ENCODE data around the gene ERFE.

The ERFE gene

DNA sequence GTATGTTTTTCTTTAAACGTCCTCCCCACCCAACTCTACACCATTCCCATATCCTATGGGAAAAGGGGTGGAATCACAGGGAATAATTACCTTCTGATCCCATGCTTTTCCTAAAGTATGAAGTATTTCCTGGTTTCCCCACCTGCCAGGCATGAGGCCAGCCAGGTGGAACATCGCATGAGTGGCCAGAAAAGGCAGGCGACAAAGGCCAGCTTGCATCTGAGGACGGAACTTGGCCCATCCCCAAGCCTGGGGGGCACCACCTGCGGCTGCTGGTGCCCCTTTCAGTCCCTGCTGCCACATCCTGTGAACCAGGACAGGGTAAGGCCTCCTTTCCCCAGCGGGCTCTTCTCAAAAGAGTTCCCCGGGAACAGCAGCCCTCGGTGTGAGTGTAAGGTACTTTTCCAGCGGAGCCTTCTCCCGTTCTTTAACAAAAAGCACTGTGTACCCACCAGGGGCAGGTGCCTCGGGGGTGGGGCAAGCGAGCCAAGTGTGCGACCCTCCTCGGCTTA is 1.2 kb upstream of the ERFE start:
- DNase-seq, result no peak

DNA sequence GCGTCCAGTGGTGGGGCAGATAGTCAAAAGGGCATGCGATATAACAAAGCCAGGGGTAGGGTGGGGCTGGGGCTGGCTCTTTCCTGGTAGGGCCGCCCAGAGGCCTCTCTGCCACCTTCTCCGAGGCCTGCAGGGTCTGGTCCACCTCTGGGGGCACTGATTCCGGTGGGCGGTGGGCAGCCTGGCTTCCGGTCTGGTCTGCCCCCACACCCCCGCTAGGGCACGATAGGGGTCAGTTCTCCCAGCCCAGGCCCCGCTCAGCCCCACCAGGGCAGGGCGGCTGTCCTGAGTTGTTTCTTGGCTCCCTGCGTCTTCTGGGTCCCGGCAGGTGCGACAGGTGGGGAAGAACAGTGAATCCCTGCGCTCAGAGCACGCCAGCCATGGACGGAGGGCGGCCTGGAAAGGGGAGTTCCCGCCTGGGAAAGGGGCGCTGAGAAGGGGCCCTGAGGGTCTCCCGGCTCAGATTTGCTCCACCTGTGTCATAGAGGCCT is 707 bp upstream of the ERFE start:
- DNase-seq, result no peak

DNA sequence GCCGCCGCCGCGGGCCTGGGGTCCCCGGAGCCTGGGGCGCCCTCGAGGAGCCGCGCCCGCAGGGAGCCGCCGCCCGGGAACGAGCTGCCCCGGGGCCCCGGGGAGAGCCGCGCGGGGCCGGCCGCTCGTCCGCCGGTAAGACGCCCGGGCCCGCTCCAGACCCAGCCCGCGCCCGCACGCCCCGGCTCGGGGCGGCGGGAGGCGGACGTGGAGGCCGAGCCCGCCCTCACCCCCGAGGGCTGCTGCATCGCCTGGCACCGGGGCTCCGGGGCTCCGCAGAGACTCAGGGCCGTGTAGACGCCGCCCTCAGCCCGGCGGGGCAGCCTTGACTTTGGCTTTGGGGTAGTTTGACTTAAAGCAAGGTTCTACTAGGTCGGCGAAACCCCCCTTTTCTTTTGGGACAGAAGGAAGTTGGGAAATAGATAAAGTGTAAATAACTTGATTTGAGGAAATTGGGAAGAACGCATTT is 335 bp downstream of the ERFE start:
- no peak for DNase-seq

DNA sequence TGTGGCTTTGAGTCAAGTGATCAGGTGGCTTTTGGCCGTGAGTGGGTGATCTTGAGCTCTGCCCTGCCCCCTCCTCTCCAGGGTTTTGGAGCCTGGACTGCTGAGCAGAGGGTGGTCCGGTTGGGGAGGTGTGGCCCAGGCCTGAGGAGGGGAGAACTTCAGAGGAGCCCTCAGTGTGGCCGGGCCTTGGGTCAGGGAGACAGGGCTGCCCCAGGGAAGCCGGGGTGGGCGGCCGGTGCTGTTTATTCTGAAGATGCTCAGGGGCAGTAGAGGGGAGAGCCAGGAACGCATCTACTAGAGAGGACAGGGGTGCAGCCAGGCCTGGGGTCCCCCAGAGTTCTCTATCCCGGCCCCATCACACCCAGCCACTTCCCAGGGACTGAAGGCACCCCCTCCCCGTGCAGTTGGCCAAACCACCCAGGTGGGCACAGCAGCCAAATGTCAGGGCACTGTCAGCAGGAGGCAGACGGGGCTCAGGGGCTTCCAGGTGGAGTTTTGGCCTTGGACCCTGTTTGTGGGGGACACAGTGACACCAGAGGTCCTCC is 963 bp downstream of the ERFE start:
- no peak for DNase-seq

DNA sequence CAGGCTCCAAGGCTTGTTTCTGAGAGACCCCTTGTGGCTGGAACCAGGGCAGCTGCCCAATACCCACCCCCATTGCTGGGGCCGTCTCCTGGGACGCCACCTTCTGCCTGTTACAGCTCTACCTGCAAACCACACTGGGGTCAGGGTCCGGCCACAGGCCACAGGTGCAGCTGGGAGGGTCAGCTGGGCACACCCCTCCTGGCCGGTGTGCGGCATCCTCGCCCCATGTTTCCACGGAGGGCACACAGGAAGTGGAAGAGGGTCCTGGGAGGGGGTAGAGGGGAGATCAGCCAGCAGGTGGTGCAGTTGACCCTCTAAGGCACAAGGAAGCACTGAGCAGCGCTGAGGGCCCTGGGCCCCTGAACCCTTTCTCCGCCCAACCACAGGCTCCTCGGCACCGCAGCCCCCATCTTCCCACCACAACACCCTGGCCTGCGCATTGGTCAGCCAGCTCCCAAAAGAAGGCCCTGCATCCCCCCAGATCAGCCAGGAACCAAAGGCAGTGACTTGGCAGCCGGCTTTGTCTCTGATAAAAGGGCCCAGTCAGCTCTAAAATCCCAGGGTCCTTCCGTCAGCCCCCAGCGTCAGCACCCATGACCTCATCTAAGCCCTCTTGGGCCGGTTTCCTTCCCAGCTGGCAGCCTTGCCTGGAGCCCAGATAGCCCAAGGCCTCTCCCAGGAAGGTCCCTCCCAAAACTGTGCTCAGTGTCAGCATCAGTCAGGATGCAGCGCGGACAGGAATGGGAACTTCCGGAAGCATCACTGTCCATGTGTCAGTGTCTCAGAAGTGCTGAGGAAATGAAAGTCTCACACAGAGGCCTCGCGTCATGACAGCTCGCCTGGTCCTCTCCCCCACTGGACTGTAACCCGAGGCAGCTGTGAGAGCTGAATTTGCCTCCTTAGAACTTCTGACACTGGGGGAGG is 1.7 kb downstream of the ERFE start:
- DNase-seq, result no peak

DNA sequence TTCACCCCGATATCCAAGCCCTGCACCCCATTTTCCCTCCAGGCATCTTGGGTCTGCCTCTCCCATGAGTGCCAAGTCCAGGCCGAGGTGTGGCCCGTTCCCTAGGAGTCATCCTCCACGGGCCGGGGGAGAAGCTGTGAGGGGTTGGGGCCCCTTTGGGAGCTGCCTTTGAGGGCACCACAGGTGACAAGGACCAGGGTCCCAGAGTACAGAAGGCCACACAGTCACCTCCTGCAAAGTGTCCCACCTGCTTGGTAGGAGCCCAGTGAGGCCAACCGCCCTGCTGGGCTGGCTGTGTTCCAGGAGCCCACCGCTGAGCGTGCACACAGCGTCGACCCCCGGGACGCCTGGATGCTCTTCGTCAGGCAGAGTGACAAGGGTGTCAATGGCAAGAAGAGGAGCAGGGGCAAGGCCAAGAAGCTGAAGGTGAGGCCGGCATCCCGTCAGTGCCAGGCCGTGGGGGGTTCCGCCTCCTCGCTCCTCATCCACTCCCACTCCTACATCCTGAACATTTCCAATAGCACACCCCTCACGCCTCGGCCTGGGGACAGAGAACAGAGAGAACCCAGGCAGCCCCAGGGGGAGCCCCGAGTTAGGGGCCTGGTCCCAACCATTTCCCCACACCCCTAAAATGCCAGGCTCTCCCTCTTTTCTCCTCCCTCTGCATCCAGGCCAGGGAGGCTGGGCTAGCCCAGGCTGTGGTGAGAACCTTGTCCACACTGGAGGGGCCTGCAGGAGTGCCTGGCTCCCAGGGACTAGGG is 2.7 kb downstream of the ERFE start:
- no peak for DNase-seq

DNA sequence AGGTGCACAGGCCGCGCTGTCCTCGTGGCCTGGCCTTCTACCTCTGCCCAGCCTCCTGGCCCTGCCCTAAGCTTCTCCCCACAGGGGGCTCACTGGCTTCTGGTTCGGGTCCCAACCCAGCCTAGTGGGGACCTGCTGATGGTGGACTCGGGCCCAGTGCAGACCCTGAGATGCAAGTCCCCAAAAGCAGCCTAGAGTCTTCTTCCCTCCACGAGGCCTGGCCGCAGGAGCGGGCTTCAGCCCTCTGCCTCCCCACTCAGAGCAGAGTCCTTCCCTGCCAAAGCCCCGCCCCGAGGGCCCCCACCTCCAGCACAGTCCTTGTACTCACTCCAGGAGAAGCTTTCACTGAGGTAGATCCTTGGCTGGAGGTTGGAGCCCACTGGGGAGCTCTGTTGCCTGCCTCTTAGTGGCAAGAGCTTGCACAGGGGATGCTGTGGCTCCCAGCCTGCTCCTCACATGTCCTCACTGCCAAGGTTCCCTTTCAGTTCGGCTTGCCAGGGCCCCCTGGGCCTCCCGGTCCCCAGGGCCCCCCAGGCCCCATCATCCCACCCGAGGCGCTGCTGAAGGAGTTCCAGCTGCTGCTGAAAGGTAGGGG is 3.6 kb downstream of the ERFE start:
- DNase-seq, result no peak

DNA sequence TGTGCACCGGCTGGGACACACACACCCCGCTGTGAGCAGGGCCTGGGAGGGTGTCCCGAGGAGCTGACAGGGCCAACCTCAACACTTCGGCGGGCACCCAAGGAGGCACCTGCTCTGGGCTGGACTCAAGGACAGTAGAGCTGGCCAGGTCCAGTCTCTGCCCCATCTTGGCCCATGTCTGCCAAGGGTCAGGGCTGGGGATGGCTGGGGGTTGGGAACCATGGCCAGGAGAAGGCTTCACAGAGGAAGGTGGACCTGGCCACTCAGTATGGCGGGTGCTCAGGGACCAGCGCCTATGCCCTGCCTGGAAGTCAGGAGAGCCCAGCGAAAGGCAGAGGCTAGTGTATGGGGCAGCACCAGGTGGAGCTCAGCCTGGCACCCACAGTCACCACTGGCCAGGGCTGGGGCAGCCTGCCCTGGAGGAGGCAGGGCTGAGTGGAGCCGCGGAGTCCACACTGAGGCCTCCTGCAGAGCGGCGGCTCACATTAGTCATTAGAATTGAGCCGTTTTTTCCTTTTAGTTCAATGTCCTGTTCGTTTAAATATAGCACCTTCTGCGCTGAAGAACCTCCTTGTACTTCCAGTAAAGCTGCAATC is 4.2 kb downstream of the ERFE start:
- DNase-seq, result no peak

DNA sequence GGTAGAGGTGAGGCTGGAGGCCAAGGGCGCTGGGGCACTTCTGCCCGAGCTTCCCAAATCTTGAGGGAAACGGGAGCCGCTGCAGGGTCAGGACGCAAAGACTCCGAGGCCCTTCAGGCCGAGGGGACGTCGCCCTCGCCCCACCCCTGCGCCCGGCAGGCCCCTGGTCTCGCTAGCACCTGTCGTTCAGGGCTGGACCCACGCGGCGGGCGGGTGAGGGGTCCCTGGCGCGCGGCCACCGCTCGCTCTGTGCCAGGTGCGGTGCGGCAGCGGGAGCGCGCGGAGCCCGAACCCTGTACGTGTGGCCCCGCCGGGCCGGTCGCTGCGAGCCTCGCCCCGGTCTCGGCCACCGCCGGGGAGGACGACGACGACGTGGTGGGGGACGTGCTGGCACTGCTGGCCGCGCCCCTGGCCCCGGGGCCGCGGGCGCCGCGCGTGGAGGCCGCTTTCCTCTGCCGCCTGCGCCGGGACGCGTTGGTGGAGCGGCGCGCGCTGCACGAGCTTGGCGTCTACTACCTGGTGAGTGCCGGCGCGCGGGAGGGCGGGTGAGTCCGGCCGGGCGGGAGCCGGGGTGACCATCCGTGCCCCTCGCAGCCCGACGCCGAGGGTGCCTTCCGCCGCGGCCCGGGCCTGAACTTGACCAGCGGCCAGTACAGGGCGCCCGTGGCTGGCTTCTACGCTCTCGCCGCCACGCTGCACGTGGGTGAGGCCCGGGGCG is 4.9 kb downstream of the ERFE start:
- no peak for DNase-seq

DNA sequence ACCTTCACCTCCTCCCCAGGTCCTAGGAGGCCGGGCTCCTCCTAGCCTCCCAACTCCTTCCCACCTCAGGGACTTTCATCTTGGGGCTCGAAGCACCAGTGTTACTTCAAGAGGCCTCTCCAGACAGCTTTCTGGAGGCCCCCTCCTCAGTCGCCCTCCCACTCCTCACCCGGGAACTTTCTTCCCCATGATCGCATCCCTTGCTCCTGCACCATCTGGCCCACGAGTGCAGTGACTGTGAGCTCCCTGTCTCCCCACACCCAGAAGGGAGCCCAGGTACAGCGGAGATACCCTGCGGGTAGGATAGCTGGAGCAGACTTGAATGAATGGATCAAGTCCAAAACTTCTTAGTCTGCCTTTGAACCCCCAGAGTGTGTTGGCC is 6.1 kb downstream of the ERFE start:
- no peak for DNase-seq

DNA sequence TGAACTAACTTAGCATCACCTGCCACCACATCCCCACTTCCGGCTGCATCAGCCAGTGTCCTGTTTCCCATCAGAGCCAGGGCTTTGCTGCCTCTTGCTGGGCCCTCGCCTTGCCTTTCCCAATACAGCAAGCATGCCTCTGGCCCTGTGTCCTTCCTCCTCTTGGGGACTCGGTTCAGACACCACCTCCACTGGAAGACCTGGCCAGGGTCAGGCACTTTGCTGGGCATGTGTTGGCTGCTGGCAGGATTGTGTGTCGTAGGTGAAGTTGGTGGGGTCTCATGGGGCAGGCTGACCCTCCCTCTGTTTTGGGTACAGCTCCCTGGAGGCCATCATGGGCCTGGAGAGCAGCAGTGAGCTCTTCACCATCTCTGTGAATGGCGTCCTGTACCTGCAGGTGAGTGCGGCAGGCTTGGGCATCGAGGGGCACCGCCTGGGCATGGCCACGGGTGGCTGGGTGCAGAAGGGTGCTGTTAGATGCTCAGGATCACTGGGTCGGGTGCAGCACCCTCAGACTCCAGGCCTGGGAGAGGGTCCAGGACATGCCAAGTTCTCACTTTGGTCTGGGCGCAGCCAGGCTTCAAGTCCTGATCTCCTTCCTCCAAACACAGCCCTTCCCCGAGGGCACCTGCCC is 6.6 kb downstream of the ERFE start:
- DNase-seq, result no peak

DNA sequence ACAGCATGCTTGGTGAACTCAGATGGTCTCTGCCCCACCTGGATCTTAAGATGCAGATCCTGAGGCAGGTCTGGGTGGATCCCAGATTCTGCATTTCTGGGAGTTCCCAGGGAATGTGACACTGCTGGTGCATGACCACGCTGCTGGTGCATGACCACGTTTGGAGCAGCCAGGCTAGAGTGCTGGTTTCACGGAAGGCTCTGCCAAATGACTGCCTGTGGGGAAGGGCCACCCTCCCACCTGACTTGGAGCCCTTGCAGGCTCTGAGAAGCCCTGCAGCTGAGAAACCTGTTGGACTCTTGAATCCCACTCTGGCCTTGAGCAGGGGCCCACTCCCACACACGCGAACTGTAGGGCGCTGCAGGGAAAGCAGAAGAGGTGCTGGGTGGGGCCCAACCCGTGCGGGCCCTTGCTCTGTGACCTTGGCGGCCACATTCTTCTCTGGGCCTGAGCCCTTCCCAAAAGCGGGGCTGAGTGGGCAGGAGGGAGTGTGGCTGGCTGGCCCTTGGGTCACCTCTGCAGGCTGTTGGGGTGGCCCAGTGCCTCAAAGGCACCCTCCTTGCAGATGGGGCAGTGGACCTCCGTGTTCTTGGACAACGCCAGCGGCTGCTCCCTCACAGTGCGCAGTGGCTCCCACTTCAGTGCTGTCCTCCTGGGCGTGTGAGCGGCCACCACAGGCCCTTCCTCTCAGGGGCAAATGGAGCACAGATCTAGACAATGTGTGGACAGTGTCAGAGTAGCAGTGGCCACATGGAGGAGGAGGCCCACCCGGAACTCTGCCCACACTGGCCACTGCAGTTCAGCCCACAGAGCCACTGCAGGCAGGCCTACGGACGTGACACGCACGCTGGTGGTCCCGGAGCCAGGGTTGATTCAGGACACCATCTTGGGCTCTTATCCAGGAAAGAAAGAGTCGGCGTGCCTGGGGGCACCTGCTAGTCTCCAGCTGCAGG is 7.9 kb downstream of the ERFE start:
- DNase-seq, result no peak

DNA sequence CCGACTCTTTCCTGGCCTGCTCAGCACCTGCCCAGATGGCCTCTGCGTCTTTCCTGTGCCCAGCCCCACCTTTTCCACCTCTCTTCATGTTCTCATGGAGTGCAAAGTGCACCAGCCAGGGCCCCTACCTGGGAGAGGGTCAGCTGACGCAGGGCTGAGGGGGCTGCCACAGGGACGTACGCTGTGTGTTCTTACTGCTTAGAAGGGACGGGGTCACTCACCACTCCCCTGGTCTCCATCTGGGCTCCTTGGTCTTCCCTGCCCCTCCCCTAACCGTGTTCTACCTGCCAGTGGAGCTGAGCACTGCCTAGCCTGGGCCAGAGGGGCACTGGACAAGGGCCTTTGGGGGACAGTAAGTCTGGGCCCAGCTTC is 8.6 kb downstream of the ERFE start:
- no peak for DNase-seq

DNA sequence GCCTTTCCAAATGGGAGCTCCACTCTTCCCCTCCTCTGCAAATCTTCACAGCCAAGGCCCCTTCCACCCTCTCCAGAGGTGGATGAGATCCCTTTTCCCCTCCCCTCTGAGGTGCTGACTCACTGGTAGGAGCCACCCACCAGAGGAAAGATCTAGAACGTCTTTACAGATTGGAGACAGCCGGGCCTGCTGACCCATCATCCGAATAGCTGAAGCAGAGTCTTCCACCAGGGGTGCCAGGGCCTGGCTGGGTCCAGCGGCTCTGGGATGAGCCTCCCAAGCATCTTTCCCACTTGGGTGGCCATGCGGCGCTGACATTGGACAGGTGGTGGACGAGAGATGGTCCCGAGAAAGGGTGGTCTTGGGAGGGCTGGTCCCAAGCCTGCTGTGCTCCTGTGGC is 9.0 kb downstream of the ERFE start:
- no peak for DNase-seq

DNA sequence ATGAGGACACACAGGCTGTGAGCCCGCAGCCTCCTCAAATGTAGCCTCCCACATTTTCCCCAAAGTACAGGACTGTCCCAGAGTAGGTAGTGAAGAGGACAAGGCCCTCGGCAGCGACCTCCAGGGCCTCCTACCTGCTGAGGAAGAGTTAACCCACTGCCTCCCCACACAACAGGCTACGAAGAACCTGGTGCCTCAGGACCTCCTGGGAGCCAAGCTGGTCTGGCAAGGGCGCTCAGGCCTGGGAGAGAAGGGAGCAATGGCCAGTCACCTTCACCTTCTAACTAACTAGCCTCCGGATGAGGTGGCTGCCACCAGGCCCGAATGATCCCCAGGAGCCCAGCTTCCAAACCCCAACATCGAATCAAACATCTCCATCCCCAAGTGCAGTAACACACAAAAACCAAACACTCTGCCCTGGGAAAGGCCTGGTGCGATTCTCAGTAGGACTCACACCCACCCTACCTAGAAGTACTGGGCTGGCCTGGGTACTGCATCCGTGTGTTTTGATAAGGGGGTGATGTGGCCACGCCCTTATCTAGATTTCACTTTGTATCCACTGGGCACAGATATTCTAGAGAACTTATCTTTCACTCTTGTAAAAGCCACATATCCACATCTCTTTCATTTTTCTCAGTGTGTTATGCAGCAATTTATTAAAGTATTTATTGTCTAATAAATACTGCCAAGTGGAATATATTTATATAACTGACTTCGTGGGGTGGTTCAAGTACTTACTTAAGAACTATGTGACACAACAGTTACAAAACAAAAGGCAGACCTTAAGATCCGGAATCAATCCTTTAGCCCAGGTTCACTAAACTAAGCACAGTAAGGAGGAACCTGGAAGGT is 9.7 kb downstream of the ERFE start:
- DNase-seq, result no peak

DNA sequence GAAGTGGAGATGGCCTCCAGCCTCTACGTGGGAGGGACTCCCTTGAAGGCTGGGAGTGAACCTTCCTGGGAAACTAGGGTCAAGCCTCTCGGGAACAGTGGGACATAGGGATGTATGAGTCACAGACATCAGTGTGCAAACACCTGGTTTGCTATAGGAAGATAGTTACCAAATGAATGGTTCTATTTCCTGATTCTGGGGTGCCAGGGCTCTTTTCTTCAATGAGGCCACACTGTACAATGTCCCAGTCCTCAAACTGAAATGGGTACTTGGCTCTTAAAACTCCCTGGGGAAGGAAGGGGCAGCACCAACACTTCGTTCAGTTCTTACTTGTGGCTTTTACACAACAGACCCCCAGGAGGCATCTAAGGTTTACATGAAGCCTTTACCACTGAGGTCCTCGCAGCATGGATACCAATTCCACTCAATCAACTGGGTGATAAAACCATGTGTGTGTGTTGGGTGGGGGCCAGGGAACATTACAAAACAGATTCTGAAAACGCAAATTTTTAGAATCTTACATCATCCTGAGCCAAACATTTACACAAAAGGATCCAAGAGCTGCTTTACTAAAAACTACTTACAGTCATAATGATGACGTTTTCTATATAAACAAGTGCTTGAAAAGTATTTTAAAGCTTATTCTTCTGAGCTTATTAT is 10.4 kb downstream of the ERFE start:
- no peak for DNase-seq

DNA sequence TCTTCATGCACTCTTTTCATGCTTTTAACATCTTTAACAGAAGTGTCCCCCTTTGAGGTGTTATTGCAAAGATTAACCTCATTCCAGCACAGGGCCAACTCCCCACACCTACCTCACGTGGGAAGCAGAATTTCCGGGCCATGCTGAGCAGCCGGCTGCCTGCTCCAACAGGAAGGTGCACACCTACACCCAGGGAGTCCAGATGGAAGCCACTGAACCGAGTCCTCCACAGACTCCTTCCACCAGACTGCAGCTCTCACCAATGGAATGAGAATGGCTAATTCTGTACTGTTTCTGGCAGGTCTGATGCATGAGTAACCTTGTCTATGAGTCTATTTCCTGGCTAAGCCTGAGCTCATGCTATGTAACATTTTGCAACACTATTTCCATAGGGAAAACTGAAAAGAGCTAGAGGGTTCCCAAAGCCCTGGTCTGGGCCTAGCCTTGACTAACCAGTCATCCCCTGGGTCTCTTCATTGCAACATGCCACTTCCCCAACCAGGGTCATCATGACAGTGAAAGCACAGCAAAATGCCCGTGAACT is 11.0 kb downstream of the ERFE start:
- DNase-seq, result no peak

DNA sequence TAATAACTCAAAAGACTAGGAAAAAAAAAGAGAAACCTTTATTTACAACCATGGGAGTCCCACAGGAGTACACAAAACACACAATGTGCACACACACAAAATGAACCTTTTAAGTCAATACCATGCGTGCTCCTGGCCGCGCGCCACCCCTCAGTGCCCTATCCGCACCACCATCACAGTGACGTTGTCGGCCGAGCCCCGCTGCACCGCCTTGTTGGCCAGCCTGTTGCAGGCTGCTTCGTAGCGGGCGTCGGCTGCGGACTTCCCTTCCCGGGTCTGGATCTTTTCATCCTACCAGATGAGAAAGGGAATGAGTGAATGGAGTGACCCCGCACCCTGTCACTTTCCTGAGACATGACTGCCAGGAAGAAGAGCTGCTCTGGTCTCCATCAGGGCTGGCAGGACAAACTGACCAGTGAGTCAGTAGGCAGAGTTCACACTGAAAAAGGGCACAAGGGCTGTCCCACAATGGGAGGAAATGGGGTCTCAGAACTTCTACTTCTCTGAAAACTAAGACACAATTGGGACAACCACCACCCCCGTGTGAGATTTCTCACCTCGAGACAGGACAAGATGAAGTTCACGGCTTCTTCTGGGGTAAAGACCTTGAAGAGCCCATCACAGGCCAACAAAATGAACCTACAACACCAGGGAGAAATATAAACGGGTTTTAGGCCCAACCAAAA is 11.8 kb downstream of the ERFE start:
- no peak for DNase-seq

All from SIG-M5 (cell line).